T follicular helper cell (primary cell): ENCODE results near the gene DCLK3.

Experiments
- DNase-seq: peaks from one replicate; pipeline ENCODE4 v3.0.0-alpha.2; 2020; ENCODE audit warnings: low read depth

The DCLK3 gene

DNA sequence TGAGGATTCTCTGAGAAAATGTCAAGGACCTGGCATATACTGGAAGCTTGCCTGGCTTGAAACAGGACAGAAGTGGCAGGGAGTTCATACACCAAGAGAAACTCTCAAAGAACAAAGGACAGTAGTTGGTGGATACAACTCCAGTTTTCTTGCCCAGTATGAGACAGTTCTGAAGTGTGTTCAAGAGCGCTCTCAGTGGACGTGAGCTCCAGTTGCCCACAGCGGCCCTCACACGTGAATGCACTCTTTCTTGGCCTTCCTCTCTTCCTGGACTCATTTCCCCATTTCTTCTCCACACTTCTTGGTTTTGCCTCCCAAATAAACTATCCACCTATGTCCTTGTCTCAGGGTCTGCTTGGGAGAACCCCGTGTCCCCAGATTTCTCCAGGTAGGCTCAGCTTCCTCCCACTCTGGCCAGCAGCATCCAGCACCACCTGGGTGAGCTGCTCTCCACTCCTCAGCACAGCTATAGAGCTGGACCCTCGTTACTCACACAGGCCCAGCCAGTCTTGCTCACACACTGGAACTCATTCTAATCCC, 54.5 kb downstream of the DCLK3 start:
- DNase-seq = no peak

- DNase-seq = no peak
These were observed 55.1 kb downstream of the DCLK3 start for GRCh38 chr3:36709281-36709680.

- no peak for DNase-seq
These were observed 56.5 kb downstream of the DCLK3 start for GRCh38 chr3:36707623-36708409.

DNA sequence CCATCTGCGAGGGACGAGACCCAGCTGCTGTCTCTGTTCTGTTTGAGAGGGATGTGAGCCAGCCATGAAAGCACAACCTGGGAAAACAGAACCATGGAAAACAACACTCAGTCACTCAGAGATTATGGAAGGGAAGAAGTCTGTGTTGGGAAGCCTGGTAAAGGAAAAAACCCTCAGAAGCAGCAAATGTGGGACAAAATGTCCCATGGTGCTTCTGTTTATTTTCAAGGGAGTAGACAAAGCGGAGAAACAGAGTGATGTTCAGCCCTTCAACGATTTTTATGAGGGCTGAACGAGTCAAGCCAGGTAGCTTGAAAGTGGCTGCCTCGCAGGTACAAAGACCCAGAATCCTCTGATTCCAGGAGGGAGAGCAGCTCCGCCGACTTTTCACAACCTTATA, 59.3 kb downstream of the DCLK3 start:
- DNase-seq = no peak

GRCh38 chr3:36704280-36704679, 60.1 kb downstream of the DCLK3 start:
- no peak for DNase-seq

DNA sequence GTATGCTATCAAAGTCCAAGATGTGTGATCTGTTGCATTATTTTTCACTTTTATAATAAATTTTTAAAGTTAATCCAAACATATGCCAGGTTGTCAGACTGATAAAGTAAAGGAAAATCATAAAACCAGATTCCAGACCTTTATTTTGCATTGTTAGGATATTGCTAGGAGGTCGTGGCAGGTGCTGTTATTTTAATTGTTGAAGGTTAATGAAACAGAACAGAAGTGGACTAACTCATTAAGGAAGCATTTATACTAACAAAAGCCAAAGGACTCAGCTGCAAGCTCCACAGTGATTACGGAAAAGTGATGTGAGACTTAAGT, 63.1 kb downstream of the DCLK3 start:
- no peak for DNase-seq

GRCh38 chr3:36700537-36701248, 63.7 kb downstream of the DCLK3 start:
- DNase-seq = peak; percentile 5

DNA sequence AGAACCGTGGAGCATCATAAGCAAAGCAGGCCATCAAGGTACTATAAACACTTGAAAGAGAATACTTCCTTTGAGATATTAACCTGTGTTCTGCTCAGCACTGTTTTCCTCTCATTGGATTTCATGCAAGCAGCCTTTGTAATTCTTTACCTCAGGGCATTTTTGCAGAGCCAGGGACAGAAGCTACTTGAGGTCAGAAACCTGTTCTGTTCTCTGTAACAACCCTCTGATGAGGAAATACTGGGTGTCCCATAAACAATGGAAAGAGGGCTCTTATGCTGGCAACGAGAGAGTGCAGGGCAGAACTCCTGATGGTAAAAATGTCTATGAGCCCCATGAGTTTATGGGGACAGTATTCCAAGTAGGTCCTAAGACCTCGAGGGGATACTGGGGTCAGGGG, 66.0 kb downstream of the DCLK3 start:
- DNase-seq = no peak

- DNase-seq = no peak
These were observed 66.9 kb downstream of the DCLK3 start for GRCh38 chr3:36697229-36698001.

DNA sequence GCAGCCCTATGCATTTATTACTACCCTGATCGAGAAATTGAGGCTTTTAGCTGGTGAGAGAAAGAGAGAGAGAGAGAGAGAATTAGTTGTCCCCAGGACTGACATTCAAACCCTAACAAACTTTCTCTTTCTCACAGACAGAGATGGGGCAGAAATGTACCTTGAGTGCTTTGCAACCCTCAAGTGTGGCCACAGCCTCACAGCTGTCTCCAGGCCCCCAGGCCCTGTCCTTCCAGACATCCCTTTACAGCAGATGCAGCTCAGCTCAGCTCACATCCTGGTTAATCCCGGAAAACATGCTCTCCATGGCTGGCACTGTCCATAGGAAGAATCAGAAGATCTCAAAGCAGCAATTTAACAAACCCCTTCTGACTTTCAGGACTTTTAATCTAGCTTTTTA, 67.6 kb downstream of the DCLK3 start:
- no peak for DNase-seq

DNA sequence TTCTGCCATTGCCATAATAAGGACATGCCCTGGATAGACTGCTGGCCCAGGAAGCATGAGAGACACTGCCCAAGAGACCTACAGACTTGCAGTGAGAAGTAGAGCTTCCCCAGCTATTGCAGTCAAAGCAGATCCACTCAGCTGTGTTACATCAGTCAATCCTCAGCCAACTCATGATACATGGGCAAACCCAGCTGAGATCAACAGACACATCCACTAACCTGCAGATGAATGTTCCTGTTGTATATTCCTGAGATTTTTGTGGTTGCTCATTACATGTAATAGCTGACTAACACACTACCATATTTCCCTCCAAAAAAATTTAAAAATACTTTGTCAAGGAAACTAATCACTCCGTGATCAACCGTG, 68.6 kb downstream of the DCLK3 start:
- no peak for DNase-seq

DNA sequence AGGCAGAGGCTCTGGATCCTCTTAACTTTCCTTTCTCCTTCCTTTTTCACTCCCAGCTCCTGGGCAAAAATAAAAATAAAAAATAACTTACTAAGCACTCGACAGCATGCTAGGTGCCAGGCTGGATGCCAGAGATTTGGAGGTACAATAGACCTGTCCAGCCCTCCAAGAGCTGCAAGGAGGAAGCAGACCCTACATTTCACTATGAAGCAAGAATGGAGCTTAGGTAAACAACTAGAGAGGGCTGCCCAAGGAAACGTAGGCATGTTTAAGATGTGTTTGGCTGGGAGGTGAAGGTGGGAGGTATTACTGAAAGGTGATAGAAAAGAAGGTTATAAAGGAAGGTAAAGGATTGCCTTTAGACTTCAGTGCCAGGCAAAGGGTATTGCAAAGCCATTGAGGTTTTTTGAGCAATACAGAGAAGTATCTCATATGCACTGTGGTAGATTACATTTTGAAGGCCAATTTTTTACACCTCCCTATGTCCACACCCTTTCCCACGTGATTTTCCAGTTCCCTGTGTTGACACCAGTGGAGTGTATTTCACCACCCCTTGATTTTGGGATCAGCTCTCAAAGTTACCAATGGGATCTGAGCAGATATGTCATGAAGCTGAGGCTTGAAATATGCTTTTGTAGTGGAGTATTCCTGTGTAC, 69.1 kb downstream of the DCLK3 start:
- no peak for DNase-seq

- DNase-seq = no peak
These were observed 70.7 kb downstream of the DCLK3 start for GRCh38 chr3:36693670-36694069.

GRCh38 chr3:36689560-36689959, 74.8 kb downstream of the DCLK3 start:
- DNase-seq = no peak

GRCh38 chr3:36688815-36689214, 75.5 kb downstream of the DCLK3 start:
- DNase-seq = no peak

DNA sequence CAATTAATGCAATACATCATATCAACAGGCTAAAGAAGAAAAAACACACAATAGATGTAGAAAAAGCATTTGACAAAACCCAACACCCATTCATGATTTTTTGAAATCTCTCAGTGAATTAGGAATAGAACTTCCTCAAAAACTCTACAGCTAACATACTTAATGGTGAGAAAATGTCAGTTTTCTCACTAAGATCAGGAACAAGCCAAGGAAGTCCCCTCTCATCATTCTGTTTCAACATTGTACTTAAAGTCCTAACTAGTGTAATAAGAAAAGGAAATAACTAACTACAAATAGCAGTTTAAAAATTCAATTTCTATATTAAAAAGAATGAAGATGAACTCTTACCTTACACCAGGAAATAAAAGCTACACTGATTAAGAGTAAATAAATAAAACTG, 77.8 kb downstream of the DCLK3 start:
- DNase-seq = no peak

GRCh38 chr3:36681867-36682266, 82.5 kb downstream of the DCLK3 start:
- no peak for DNase-seq

- DNase-seq = no peak
These were observed 83.4 kb downstream of the DCLK3 start for GRCh38 chr3:36680952-36681351.

DNA sequence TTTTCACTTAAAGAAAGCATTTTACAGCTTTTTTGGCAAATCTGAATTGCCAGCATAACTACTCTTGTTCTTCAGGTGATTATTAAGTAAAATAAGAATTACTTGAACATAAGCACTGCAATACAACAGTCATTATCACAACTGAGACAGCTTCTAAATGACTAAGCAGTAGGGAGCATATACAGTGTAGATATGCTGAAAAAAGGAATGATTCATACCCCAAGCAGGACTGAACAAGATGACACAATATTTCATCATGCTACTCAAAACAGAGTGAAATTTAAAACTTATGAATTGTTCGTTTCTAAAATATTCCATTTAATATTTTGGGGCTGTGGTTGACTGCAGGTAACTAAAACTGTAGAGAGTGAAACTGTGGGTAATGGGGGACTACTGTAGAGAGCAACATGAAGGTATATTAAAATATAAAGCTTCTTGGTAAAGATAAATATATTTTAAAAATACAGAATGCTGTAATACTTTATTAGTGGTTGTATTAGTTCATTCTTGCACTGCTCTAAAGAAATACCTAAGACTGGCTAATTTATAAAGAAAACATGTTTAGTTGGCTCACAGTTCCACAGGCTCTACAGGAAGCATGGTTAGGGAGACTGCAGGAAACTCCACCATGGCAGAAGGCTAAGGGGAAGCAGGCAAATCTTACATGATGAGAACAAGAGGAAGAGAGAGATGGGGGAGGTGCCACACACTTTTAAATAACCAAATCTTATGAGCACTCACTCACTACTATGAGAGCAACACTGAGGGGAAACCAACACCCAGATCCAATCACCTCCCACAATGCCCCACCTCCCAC, 84.8 kb downstream of the DCLK3 start:
- no peak for DNase-seq

- DNase-seq = no peak
These were observed 85.9 kb downstream of the DCLK3 start for GRCh38 chr3:36678216-36679013.
